Activated CD4-positive, alpha-beta T cell treated with anti-CD3 and anti-CD28 coated beads, Interleukin-2, Interleukin-4, amounts not matched to agents 100 ng/mL and 50 ng/mL, durations not matched to agents 16 hours and 8 hours (primary cell): ENCODE measurements around the gene MRPL36.
A peak's percentile ranks its signal among the peaks of the same experiment; 100 is the strongest.

ENCODE experiments used
- DNase-seq: peaks from one replicate; pipeline ENCODE4 v3.0.0-alpha.2; 2020; ENCODE audit warnings: low spot score

MRPL36 gene

DNA sequence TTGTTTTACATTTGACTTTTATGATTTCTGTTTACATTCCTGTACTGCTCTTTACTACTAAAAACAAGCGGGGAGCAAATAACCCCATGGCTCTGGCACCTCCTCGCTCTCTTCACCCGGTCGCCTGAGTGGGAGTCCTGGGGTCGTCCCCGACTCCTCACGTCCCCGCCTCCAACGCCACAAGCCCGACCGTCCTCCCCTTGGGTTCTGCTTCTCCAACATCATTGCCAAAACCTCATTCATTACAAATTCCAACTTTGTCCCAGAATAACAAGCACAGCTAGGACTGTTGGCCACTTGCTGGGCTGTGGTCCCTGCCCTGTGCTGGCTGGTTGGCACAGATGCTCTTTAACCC, 35.1 kb downstream of the MRPL36 start:
- DNase-seq: no peak

GRCh38 chr5:1763960-1764605, 35.6 kb downstream of the MRPL36 start:
- no peak for DNase-seq

- DNase-seq: peak; percentile 24
Measured at GRCh38 chr5:1763548-1763911, 36.1 kb downstream of the MRPL36 start.

DNA sequence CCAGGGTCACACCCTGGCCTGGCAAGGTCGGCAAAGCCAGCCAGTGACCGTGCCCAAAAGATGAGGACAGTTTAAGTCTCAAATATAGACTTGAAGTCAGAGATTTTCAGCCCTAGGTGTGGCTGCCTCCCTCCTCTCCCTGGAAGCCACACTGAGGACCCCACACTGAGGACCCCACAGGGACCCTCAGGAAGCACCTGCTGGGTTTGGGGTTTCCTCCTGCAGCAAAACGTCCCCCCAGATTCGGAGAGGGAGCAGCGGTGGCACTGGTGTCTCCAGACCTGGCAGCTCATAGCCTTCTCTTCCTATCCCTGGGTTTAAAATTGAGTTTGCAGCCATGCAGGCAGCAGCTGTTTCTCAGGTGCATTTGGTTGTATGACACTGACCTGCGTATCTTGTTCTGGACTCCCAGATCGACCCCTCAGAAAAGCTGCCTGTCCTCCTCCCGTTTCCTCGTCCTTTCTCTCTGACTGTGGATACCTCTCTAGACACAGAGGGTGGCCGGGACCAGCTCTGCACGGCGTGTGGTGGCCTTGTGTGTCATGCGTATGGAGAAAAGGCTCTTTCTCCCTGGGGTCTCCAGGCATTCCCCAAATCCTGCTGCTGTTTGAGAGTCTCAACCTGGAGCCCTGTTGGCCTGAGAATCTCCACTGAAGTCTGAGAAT, 36.6 kb downstream of the MRPL36 start:
- DNase-seq: no peak

GRCh38 chr5:1762121-1762882, 37.3 kb downstream of the MRPL36 start:
- no peak for DNase-seq

- no peak for DNase-seq
Measured at GRCh38 chr5:1761453-1761755, 38.2 kb downstream of the MRPL36 start.

- no peak for DNase-seq
Measured at GRCh38 chr5:1760656-1761452, 38.8 kb downstream of the MRPL36 start.

GRCh38 chr5:1760231-1760630, 39.4 kb downstream of the MRPL36 start:
- DNase-seq: no peak

GRCh38 chr5:1759378-1759970, 40.2 kb downstream of the MRPL36 start:
- no peak for DNase-seq

DNA sequence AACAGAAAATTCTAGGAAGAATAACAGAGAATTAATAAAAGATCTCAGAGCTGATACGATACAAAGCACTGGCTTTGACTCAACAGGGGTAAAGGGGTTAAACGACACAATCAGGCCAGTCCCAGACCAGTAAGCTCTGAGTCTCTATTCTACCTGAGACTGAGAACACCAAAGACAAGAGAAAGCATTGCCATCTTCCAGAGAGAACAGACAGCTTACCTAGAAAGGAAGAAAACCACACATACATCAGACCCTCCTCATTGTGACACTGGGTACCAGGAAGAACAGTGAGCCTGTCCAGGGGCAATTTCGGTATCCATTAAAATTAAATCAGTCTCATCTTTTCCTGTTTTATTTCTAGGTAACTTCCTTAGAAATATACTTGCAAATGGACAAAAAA, 41.1 kb downstream of the MRPL36 start:
- DNase-seq: no peak

DNA sequence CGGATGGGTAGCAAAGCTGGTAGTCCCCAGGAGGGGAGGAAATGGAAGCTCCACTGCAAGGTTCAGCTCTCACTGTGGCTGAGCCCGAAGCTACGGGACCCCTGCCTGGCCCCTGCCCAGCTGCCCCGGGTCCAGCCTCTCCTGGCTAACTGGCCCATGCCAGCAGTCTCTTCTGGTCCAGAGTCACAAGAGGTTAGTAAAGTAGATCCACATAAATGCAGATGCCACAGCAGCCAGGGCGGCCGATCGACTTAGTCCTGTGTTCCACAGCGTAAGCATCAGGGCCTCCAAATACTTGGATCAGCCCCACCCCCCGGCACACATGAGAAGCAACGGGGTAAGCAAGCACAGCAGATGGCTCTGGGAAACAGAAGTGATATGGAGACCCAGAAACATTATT, 42.1 kb downstream of the MRPL36 start:
- DNase-seq: no peak

GRCh38 chr5:1756481-1756880, 43.2 kb downstream of the MRPL36 start:
- DNase-seq: no peak

- no peak for DNase-seq
Measured at GRCh38 chr5:1755321-1755949, 44.2 kb downstream of the MRPL36 start.

DNA sequence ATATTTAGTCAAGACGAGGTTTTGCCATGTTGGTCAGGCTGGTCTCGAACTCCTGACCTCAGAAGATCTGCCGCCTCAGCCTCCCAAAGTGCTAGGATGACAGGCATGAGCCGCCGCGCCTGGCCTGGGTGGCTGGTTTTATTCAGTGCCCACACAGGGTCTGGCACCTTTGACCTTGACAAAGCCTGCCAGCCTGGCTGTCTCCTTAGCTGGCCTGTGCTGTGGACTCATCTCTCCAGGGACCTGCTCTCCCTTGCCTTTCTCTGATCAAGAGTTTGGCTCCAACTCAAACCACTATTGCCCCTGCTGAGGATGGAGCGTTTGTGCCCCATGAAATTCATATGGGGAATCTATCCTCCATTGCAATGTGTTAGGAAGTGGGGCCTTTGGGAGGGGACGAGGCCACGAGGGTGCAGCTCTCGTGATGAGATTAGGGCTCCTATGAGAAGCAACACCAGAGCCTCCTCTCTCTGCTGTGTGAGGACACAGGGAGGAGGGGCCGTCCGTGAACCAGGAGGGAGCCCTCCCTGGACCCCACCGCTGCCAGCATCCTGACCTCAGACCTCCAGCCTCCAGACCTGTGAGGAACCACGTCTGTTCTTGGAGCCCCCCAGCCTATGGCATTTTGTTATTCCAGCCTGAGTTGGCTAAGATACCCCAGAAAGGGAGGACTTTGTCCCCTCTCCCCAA, 45.0 kb downstream of the MRPL36 start:
- DNase-seq: no peak

- no peak for DNase-seq
Measured at GRCh38 chr5:1753490-1753889, 46.1 kb downstream of the MRPL36 start.

DNA sequence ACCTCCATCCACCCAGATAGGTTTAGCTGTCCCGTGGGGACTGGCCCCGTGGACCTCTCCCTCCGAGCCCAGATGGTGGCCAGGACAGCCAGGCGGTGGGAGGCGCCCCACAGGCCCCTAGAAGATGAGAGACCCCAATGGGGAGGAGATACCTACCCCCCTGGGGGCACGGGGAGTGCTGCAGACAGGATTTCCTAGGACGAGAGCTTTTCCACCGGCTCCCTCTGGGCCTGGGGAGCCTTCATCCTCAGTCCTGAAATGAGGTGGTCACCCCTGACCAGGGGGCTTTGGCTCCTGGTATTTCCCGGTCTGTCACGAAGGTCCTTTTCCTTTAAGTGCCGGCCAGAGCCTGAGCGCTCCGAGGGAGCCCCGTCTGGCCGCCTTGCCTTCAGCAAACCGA, 46.8 kb downstream of the MRPL36 start:
- DNase-seq: no peak

DNA sequence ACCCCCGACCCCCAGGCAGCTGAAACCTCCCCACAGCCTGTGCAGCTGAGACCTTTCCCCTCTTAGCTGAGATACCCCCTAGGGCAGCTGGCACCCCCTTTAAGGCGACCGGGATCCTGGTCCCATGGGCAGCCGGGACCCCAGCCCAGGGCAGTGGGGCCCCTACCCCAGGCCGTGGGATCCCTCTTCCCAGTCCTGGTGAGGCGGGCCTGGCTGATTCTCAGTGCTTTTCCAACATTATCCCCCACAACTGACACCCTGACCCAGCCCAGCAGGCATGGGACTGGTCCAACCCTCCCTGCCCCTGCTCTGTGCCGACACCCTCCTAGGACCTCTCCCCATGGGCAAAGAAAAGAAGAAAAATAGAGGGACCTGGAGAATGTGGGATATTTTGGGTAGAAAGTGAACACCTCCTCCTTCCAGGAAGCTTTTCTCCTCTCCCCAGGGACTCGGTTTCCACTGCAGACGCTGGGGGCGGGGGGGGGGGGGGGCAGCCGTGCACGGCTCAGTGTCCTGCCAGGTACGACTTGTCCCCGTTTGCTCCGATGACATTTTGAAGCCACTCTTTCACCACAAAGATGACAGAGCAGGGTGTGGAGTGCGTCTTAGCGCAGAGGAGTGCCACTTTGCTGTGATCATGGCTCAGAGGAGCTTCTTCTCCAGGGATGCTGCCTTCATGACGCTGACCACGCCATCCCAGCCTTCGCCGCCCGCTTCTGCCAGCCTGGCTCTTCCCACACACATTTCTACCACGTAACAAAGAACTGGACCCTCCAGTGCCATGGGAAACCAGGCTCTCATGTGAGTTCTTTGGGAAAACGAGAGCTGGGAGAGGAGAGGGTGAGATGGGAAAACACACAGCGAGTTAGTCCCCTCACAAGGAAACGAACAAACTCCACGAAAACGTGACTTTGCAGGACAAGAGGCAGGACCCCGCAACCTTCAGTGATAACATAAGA, 47.5 kb downstream of the MRPL36 start:
- no peak for DNase-seq

- DNase-seq: no peak
Measured at GRCh38 chr5:1751026-1751863, 48.4 kb downstream of the MRPL36 start.

DNA sequence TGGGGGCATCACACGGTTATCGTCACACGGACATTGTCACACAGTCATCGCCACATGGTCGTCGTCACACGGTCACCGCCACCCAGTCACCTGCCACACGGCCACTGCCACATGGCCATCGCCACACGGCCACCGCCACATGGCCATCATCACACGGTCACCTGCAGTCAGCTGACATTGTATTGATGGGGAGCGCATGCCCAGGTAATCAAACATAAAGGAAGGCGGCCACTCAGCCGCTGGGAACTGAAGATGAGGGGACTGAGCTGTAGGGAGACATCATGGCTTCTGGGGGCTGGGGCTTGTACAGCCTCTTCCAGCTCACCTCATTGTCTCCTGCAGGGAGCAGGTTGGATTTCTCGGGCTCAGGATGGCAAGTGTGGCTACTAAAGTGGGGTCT, 49.2 kb downstream of the MRPL36 start:
- no peak for DNase-seq
